ENCODE results near the gene C3orf18. TPM values are rescaled to one million over a fixed set of nuclear protein-coding genes. Genes with fewer than 3 reads are reported as not detected.

C3orf18 gene
- total RNA-seq, 1 donor from 2014 or later = 7.2 TPM

DNA sequence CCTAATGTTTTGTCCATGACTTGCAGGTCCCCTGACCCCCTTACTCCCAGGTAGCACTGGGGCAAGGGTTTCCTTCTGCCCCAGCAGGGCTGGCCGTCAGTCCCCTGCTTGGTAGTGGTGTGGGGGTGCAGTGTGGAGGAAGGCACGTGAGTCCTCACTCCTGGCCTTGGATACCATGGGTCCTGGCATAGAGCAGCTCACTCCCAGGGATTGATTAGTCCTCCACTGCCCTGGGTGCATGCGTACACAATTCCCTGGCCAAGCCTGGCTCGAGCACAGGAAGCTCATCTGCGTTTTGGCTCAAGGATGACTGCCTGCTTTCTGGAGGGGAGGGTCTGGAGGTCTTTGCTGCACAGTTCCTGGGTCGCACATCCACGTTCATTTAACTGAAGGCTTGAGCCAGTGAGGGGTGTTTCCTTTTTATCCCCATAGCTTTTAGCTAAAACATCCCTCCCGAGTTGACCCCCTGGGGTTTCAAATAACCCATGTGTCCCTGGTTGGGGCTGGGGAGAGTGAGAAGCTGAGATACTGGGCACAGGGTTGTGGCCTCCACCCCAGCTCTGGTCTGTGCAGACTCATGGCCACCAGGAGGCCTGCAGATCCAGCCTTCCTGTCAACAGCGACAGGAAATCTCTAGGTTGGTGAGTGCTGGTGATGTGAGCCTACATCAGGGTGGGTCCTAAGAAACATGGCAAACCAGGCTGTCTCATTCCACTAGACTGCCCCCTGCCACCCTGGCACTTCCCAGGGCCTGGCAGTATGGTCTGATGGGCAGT lies 13.3 kb upstream of the C3orf18 start:
- no peak for DNase-seq

DNA sequence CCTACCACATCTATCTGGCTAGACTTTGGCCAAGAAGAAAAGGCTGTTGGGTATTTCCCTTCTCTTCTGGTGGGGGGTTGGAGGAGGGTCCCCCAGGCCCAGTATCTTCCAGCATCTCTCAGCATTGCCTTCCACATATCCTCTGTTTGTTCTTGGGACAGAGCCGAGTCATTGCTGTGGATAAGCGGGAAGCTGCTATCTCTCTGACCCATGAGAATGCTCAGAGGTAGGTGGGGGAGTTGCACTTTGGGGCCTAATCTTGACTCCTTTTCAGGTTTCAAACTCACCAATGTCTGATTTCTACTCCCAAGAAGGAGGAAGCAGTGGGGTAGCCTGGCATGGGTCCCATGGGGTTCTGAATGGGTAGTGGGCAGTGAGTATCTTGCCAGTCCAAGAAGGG lies 9.8 kb upstream of the C3orf18 start:
- no peak for DNase-seq

DNA sequence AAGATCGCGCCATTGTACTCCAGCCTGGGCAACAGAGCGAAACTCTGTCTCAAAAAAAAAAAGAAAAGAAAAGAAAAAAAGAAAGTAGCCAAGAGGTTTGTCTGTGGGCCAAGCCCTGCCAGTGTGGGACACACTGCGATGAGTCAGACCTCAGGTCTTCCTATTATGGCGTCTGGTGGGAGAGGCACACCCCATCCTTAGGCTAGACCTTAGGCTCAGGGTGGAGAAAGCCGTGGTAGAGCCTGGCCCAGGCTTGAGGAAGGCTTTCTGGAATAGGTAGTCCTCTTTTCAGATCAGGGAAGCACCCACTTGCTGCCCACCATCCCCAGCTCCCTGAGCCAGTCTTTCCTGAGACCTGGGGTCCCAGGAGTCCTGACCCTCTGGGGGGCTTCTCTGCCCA lies 7.8 kb upstream of the C3orf18 start:
- no peak for DNase-seq

DNA sequence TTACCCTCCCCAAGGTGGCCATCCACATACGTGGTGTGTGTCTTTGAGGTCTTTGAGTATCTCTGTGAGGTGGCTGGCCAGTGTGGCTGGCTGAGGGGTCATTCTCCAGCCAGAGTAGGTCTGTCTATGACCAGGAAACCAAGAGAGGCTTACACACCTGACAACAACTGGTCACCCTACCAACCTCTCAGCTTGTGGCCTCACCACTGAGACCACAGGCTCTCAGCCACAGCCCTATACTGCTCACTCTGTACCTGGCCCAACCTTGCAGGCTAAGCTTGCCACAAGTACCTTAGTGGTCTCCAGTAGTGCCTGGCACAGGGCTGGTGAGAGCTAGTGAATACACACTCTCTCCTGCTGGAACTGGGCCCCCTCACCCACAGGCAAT lies 6.9 kb upstream of the C3orf18 start:
- DNase-seq = no peak

DNA sequence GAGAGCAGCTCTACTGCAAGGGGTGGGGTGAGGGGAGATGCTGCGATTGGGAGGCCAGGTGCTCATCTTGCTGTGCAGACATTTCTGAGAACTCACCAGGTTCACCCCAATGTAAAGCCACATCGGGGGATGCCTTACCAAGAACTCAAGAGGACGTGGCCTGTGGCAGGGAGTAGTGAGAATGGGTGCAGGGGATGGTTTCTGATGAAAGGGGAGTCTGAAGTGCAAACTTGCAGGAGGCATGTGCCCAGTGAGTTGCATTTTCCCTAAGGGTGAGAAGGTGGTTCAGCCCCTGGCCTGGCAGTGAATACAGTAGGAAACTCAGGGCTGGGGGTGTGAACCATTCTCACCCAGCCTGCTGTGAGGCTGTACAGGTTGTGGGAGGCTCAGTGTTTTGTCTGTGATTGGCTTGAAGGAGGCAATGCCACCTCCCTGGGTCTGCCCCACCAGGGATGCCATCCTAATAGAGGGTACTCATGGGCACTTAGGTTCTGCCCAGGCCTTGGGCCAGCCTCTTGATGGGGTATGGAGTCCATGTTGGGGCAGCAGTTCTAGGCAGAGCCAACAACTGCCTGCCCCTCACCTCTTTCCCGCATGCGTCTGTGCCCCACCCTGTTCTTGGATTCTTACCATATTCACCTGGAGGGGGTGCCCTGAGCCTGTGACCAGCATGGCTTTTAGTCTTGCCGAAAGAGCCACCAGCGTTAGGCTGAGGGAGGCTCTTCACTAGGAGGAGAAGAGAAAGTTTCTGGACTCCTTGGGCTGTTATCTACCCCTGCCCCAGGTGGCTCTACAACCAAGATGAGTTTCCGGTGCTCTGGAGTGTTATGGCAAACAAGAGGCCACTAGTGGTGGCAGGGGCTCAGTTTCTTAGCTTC lies 6.3 kb upstream of the C3orf18 start:
- no peak for DNase-seq

GRCh38 chr3:50572801-50573371 lies 5.3 kb upstream of the C3orf18 start:
- DNase-seq = no peak

- DNase-seq = peak; percentile 45
These were observed 4.6 kb upstream of the C3orf18 start for GRCh38 chr3:50572158-50572557.

GRCh38 chr3:50571486-50571885 lies 3.9 kb upstream of the C3orf18 start:
- no peak for DNase-seq

- DNase-seq = peak; percentile 10
These were observed 3.1 kb upstream of the C3orf18 start for GRCh38 chr3:50570508-50571279.

DNA sequence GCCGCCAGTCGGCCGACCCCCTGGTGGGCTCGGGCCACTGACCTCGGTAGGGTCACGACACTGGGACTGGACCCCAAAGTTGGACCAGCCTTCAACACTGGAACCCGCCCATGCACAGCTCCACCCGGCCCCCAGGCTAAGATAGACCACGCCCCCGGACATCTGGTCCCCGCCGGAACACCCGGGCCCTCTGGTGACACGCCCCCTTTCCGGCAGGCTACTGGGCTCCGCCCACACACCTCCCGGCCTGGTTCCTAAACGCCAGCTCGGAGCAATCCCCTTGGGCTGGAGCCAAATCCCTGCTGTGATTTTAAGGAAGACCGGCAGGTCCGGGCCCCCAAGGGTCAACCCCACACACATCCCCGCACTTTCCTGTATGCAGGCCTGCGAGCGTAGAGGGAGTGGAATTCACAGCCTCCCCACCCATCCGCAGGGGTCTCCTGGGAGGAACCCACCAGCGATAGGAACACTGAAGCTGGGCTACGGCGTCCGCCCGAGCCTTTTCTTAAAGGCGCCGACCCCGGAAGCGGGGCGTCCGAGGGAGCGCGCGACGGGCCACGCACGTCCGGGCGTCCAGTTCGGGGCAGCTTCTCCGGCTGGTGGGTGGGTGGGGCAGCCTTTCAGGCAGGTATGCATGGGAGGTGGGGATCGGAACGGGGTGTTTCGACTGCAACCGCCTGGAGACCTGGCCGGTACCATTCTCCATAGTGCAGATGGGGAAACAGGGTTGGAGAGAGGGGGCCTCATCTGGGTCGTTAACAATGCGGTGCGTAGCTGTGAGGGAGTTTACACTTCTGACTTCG lies 1.6 kb upstream of the C3orf18 start, which contains the start of gene HEMK1:
Gene HEMK1, plus strand, starts transcription at position 576 of the 803 bp plus-strand sequence. CDS start 1,583 bp downstream, outside the sequence.
- peak; percentile 98 for DNase-seq

DNA sequence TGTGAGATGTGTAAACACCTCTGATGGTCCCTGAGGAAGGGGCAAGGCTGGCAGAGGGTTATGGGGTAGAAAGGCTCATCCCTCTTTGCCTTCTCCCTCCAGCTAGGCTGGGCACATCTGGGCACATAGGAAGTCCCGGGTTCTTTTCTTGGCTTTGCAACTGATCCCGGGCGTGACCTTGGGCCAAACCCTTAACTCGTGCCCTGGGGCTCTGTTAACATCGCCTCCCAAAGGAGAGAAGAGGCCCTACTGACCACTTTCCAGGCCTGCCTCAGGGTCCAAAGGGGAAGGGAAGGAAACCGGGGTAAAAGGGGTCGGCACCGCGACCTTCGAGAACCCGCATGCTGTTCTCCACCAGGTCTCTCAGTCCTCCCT lies 549 bp downstream of the C3orf18 start:
- no peak for DNase-seq

GRCh38 chr3:50564321-50564720 lies 3.2 kb downstream of the C3orf18 start:
- no peak for DNase-seq

DNA sequence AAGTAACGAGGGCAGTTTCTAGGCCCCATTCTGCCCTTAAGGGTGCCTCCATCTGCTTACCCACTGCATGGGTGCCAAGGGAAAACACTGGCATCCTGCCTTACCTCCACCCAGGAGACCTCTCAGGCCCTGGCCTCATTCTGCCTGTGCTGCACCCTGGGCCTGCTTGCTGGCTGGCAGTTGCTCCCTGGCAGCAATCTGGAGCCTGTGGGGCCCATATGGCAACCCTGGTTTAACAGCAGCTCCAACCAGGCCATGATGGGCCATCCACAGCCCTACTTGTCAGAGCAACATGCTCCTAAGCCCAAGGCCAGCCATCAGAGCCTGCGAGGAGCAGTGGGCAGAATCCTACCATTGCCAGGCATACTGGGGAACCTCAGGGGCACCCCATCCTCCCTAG lies 3.7 kb downstream of the C3orf18 start:
- no peak for DNase-seq

DNA sequence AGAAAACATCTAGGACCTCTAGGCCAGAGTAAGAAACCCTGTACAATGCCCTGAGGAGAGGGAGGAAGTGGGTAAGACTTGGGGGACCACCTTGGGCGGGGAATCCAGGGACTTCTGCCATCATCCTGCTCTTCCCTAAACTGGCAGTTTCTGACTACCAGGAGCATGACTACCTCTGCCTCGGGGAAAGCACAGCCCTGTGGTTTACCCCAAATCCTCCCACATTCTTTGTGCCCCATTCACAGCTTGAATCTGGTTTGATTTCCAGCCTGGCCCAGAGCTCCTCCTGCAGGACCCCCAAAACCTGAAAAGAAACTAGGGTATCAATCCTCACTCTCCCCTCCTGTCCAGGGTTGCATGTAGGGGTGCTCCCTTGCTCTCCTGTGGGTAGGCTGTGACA lies 4.7 kb downstream of the C3orf18 start:
- no peak for DNase-seq

- DNase-seq = no peak
These were observed 7.8 kb downstream of the C3orf18 start for GRCh38 chr3:50559702-50560101.

- no peak for DNase-seq
These were observed 9.6 kb downstream of the C3orf18 start for GRCh38 chr3:50557915-50558314.

GRCh38 chr3:50557106-50557505 lies 10.4 kb downstream of the C3orf18 start:
- no peak for DNase-seq

GRCh38 chr3:50554553-50554952 lies 13.0 kb downstream of the C3orf18 start:
- no peak for DNase-seq

DNA sequence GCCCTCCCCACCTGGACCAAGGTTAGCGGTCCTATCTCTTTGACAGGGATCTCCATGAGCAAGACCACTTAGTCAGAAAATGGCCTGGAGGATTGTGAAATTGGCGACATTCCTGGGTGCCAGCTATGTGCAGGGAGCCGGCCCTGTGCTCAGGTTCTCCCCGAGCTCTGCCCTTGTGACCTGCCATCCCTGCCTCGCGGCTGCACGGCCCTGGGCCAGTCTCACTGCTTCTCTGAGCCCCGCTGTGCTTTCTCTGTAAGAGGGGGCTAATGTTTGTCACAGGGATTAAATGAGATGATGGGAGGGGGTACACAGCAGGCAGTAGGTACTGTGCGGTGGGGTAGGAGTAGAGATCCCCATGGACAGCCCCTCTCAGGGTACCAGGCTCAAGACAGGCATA lies 14.9 kb downstream of the C3orf18 start:
- DNase-seq = no peak

DNA sequence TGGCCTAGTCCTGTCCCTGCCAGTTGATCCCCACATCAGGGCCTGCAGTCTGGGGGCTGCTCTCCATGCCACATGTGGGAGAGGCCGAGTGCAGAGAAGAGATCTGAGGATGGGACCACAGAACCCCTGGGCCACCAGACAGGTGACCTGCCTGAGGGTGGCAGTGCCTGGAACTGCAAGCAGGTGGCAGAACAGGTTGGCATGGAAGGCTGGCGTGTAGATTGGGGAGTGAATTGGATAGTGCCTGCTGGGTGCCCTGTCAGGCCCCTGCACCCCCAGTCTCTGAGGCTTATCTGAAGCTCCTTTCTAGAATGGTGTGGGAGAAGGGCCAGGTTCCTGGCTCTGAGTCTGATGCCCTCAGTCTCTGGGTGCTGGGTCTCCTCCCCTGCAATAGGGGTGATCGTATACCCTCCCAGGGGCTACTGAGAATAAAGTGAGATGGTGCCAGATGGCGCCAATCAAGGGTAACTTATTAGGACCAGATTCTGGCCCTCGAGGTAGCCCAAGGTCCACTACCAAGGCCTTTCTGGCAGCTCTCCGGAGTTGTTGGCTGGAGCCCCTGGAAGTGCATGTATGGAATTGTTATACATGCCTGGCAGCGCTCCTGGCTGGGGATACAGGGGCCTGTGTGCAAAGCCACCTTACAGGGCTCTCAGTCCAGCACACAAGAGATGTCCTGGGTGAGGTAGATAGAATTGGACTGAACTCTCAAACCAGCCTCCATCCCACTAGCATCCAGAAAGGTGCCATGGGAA lies 15.7 kb downstream of the C3orf18 start:
- DNase-seq = no peak

Data from skin of body (tissue), 2 donors.